Spleen (tissue), 11 donors: ENCODE results near the gene LRRN4. TPM values are rescaled to one million over a fixed set of nuclear protein-coding genes. Genes with fewer than 3 reads are reported as not detected.

Experiments
- DNase-seq: peaks from one replicate; pipeline ENCODE4 v3.0.0-alpha.2; 2020
- H3K27ac ChIP-seq, 8 donors: fragments of 200-600 bp; sonication (generic) in 7 of 8; 1 replicate in 4 of 8; 2 replicates in 4 of 8; pipeline versions ENCODE4 v1.5.0 to v1.8.0; 2016 to 2021; ENCODE audit warnings: inconsistent platforms in 4 of 8, mild to moderate bottlenecking in 4 of 8, moderate library complexity in 1 of 8
- H3K27me3 ChIP-seq, 7 donors: fragments of 200-600 bp; sonication (generic) in 6 of 7; replicated peaks in 1 of 7; 1 replicate in 4 of 7; 2 replicates in 3 of 7; pipeline versions ENCODE4 v1.5.0 to v1.8.0; 2016 to 2021; ENCODE audit warnings: inconsistent platforms in 3 of 7, mild to moderate bottlenecking in 1 of 7
- H3K36me3 ChIP-seq, 6 donors: fragments of 200-600 bp; sonication (generic) in 5 of 6; 1 replicate in 4 of 6; 2 replicates in 2 of 6; pipeline versions ENCODE4 v1.5.0 to v1.8.0; 2016 to 2021; ENCODE audit warnings: inconsistent platforms in 2 of 6
- H3K4me1 ChIP-seq, 6 donors: fragments of 200-600 bp; sonication (generic) in 5 of 6; 1 replicate in 3 of 6; 2 replicates in 3 of 6; pipeline versions ENCODE4 v1.5.0 to v1.8.0; 2016 to 2021; ENCODE audit warnings: inconsistent platforms in 3 of 6
- H3K4me3 ChIP-seq, 8 donors: fragments of 200-600 bp; sonication (generic) in 7 of 8; 1 replicate in 4 of 8; 2 replicates in 4 of 8; pipeline versions ENCODE4 v1.5.0 to v1.8.0; 2016 to 2021; ENCODE audit warnings: inconsistent platforms in 4 of 8, mild to moderate bottlenecking in 4 of 8, moderate library complexity in 2 of 8
- H3K9me3 ChIP-seq, 8 donors: fragments of 200-600 bp; sonication (generic) in 7 of 8; 1 replicate in 4 of 8; 2 replicates in 4 of 8; pipeline versions ENCODE4 v1.5.0 to v1.8.0; 2016 to 2021; ENCODE audit warnings: inconsistent platforms in 4 of 8
- POLR2A ChIP-seq, 3 donors: fragments of 450-650 bp; IDR thresholded peaks; one replicate each; pipeline ENCODE4 v1.5.1; 2017; ENCODE audit warnings: antibody characterized with exemption in 3 of 3, mild to moderate bottlenecking in 1 of 3
- POLR2AphosphoS5 ChIP-seq, 3 donors: sonication (generic); formaldehyde crosslinking; IDR thresholded peaks; one replicate each; pipeline ENCODE4 v1.5.1; 2017; ENCODE audit warnings: antibody characterized with exemption in 3 of 3
- WGBS, 5 donors: extraction: QIAGEN DNeasy Blood & Tissue Kit in 3 of 5; methylation state at CpG; one replicate each; pipeline versions ENCODE4 v1.1.5 to v1.1.7; 2013 to 2018; 5-methylcytosine and 5-hydroxymethylcytosine counted together
- intact Hi-C: fragments of 100-400 bp; cut with DNase I; formaldehyde crosslinking; loops from one replicate; pipeline ENCODE4 v1.15.0; 2023; ENCODE audit warnings: low total_unique reads
- polyA plus RNA-seq, 3 donors: library from polyadenylated mRNA; stranded (reverse); fragments of 200-250 nt; gene quantifications; one replicate each; pipeline ENCODE4 v1.2.1, GENCODE V29; 2013
- total RNA-seq, 7 donors: library from RNA; depleted of rRNA in 3 of 7; stranded (reverse); fragments of >200 nt in 3 of 7; fragmentation: NEBNext Ultra II Directional in 4 of 7; extraction: Animal tissue kit (Norgen Biotek cat#: 25700) in 4 of 7; gene quantifications; one replicate each; pipeline versions ENCODE4 v1.1.0 to v1.2.1, GENCODE V29; 2016 to 2021
- TF ChIP-seq, protein P1 (sequence below), 11 experiments: fragments of 200-600 bp in 7 of 11; fragments of 450-650 bp in 4 of 11; sonication (generic) in 4 of 11; IDR thresholded peaks in 8 of 11; conservative IDR thresholded peaks in 3 of 11; 1 replicate in 7 of 11; 2 replicates in 4 of 11; pipeline versions ENCODE4 v1.4.0 to v1.8.0; 2016 to 2021; ENCODE audit warnings: antibody characterized with exemption in 11 of 11, inconsistent platforms in 4 of 11, mild to moderate bottlenecking in 1 of 11
- donor health status: healthy with polysubstance abuse.
- donor health status: DM: no; HTN: no; CAD: no; lungs with moderate emphysema.
- donor health status: DM: no; HTN: no; CAD: no.
- donor health status: Bipolar disorder and iron deficiency.
- donor health status: healthy.
- donor health status: DM: no; HTN: no; CAD: no.
- donor health status: DM: yes; HTN: yes; CAD: no.

LRRN4 gene
- total and polyA plus RNA-seq, 10 donors = 0.13 to 0.18 TPM; not detected in 8

DNA sequence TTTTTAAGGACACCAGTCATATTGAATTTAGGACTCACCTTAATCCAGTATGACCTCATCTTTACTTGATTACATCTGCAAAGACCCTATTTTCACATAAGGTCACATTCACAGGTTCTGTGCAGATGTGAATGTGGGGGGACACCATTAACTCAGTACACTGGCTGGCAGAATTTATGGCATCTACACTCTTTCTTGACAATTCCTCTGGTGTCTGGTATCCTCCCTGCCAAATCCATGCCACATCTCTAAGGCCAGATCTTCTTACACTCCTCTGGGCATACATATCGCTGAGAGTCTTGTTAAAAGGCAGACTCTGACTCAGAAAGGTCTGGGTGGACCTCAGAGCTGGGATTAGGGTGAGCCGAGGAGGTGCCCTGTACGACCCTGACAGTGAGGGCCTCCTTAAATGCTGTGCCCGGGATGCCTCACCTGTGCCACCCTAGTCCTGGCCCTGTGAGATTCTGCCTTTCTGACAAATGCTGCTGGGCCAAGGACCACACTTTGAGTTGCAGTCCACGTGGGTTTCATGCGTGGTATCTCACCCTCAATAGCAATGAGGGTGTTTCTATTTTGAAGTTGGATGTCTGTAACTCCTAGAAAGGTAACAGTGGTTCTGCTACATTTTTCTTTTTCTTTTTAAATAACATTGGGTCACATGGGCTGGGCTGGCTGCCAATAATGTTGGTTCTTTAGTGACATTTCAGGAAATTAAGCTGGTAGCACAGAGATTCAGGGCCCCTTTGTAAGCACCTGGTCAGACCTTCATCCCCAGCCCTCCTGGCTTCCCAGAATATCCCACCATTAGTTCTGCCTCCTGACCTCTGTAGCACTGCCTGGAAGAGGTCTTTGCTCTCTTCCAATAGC lies 17.2 kb upstream of the LRRN4 start:
- intact Hi-C loops = no loop called here
- WGBS, 5 donors = 85 to 93% (median 86%) methylated on average over 6 of the region's 6 CpGs

DNA sequence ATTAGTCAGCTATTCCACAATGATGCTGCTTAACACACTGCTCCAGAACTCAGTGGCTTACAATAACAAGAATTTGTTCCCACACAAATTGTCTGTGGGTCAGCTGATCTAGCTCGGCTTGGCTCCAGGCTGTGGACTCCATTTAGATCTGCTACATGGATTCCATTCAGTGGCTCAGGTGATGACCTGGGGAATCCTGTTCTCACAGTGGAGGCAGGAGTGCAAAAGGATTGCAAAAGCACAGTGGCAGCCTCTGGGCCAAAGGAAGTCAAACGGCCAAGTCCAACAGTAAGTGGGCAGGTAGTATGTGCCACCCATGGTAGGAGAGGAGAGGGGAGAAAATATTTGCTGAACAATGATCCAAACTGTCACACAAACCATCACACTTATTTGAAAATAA lies 15.8 kb upstream of the LRRN4 start:
- H3K4me3 ChIP-seq = no peak overlapping the region
- no peaks in the 10 kb centered on the region for H3K9me3 ChIP-seq
- H3K27me3 ChIP-seq = no peaks in the 10 kb centered on the region
- no peak overlapping the region for H3K27ac ChIP-seq
- TF ChIP-seq, protein P1, sequence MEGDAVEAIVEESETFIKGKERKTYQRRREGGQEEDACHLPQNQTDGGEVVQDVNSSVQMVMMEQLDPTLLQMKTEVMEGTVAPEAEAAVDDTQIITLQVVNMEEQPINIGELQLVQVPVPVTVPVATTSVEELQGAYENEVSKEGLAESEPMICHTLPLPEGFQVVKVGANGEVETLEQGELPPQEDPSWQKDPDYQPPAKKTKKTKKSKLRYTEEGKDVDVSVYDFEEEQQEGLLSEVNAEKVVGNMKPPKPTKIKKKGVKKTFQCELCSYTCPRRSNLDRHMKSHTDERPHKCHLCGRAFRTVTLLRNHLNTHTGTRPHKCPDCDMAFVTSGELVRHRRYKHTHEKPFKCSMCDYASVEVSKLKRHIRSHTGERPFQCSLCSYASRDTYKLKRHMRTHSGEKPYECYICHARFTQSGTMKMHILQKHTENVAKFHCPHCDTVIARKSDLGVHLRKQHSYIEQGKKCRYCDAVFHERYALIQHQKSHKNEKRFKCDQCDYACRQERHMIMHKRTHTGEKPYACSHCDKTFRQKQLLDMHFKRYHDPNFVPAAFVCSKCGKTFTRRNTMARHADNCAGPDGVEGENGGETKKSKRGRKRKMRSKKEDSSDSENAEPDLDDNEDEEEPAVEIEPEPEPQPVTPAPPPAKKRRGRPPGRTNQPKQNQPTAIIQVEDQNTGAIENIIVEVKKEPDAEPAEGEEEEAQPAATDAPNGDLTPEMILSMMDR (IDR thresholded peaks at IDR 0.05 in 8 of 11, conservative IDR thresholded peaks at IDR 0.05 in 3 of 11) = no peak
- no peaks in the 10 kb centered on the region for H3K4me1 ChIP-seq
- 79 to 94% (median 83%) methylated on average over 2 of the region's 2 CpGs for WGBS, 5 donors
- H3K36me3 ChIP-seq = no peaks in the 10 kb centered on the region
- no peak for DNase-seq
- intact Hi-C loops = no loop called here

More for the DNA sequence above, 17.2 kb upstream of the LRRN4 start:
- DNase-seq = no peak
- Histone ChIP-seq H3K9me3 (no peaks in the 10 kb centered on the region), H3K4me3 (no peak overlapping the region), H3K27me3 (no peaks in the 10 kb centered on the region), H3K27ac (no peak overlapping the region), H3K4me1 (no peaks in the 10 kb centered on the region), H3K36me3 (no peaks in the 10 kb centered on the region)
- no peak for TF ChIP-seq POLR2AphosphoS5 (IDR thresholded peaks at IDR 0.05)

DNA sequence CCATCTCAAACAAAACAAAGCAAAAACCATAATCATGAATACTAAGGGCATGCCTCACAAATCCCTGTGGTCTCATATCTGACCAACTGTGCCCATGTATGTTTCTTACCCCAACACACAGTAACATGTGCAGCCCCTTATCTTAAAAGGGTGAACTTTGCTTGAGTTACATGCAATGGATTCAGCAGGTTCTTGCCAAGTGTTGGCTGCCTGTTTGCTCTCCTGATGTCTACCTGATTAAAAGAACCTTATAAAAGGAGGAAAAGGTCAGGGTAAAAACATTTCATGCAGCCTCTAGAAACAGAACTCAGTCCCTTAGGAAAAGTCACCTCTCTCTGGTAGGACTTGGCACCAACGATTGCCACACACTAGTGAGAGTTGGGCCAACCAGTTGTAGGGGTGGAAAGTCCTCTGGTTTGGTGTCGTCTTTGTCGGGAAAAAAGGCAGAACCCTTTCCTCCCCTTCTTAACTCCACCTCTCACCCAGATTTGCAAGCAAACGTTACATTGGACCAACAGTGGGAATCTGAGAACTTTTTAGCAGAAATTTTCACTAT lies 14.0 kb upstream of the LRRN4 start:
- Histone ChIP-seq H3K4me1 (no peaks in the 10 kb centered on the region), H3K27ac (no peak overlapping the region), H3K9me3 (no peaks in the 10 kb centered on the region), H3K36me3 (no peaks in the 10 kb centered on the region), H3K27me3 (no peaks in the 10 kb centered on the region), H3K4me3 (no peak overlapping the region)
- TF ChIP-seq POLR2AphosphoS5 (IDR thresholded peaks at IDR 0.05) (no peak), POLR2A (IDR thresholded peaks at IDR 0.05) (no peak)
- TF ChIP-seq, protein P1 (IDR thresholded peaks at IDR 0.05 in 8 of 11, conservative IDR thresholded peaks at IDR 0.05 in 3 of 11) = no peak
- no peak for DNase-seq
- 80 to 87% (median 84%) methylated on average over 4 of the region's 4 CpGs for WGBS, 5 donors
- intact Hi-C loops = no loop called here

DNA sequence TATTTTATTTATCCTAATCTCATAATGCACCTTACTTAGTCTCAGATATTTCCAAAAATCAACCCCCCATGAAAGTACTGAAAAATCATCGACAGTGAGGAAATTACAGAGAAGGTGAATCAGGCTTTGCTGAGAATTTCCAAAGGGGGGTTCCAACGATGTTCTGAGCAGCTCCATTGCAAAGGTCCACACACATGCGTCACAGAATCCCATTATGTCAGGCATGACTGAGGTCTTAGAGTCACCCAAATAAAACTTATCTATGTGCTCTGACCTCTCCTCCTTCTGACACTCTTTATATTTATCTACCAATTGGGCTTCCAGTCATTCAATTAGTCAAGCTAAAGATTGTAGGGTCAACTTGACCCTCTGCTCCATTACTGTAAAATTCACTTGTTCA lies 12.7 kb upstream of the LRRN4 start:
- WGBS, 5 donors = 79 to 89% (median 84%) methylated on average over 3 of the region's 3 CpGs
- Histone ChIP-seq H3K9me3 (no peaks in the 10 kb centered on the region), H3K36me3 (no peaks in the 10 kb centered on the region), H3K27me3 (no peaks in the 10 kb centered on the region), H3K4me1 (no peaks in the 10 kb centered on the region), H3K27ac (no peak overlapping the region), H3K4me3 (no peak overlapping the region)
- intact Hi-C loops = no loop called here
- TF ChIP-seq POLR2AphosphoS5 (IDR thresholded peaks at IDR 0.05) (no peak), POLR2A (IDR thresholded peaks at IDR 0.05) (no peak)
- TF ChIP-seq, protein P1 (IDR thresholded peaks at IDR 0.05 in 8 of 11, conservative IDR thresholded peaks at IDR 0.05 in 3 of 11) = no peak
- no peak for DNase-seq
